SK-N-SH (cell line): ENCODE measurements around the gene MRAP. TPM values are rescaled to one million over a fixed set of nuclear protein-coding genes. Genes with fewer than 3 reads are reported as not detected.

Experiments used
- CTCF ChIA-PET: fragments of 300-600, 350-600 bp; formaldehyde crosslinking; extraction: SDS; loops from one replicate; lab custom pipeline; 2021; lab: Yijun Ruan, JAX
- POLR2A ChIA-PET: fragments of 350-600 bp; sonication (Branson Sonifier 250); formaldehyde crosslinking; extraction: SDS; loops from one replicate; lab custom pipeline; 2020; ENCODE audit warnings: antibody characterized with exemption, inconsistent platforms; lab: Yijun Ruan, JAX
- DNase-seq: peaks from one replicate; pipeline ENCODE4 v3.0.0; 2012
- H2AFZ ChIP-seq: fragments of 200-600 bp; sonication (generic); 2 replicates; pipeline ENCODE4 v1.8.1; 2016; ENCODE audit warnings: antibody characterized with exemption, mild to moderate bottlenecking, low read depth
- H3F3A ChIP-seq: fragments of 200-600 bp; sonication (generic); replicated peaks from 2 replicates; pipeline ENCODE3; 2016; ENCODE audit warnings: antibody characterized with exemption, mild to moderate bottlenecking; ENCODE audit not compliant: insufficient read depth
- H3K27ac ChIP-seq, 2 experiments: fragments of 200-500 bp in 1 of 2; fragments of 200-600 bp in 1 of 2; sonication (Bioruptor generic) in 1 of 2; sonication (generic), shearing (Covaris generic) in 1 of 2; 2 replicates each; pipeline versions ENCODE4 v1.5.1 to v1.6.1; 2014 to 2016; ENCODE audit warnings: low read depth in 2 of 2, inconsistent platforms in 1 of 2, low read length in 1 of 2, mild to moderate bottlenecking in 1 of 2, mixed read lengths in 1 of 2
- H3K27me3 ChIP-seq: fragments of 200-600 bp; sonication (generic), shearing (Covaris generic); 2 replicates; pipeline ENCODE4 v1.6.1; 2016; ENCODE audit warnings: mixed run types; ENCODE audit not compliant: insufficient read depth
- H3K36me3 ChIP-seq, 2 experiments: fragments of 200-500 bp in 1 of 2; fragments of 200-600 bp in 1 of 2; sonication (Bioruptor generic) in 1 of 2; sonication (generic) in 1 of 2; replicated peaks in 1 of 2; 2 replicates each; pipeline versions ENCODE3 to v1.5.1; 2014 to 2016; ENCODE audit warnings: low read length in 1 of 2, mild to moderate bottlenecking in 1 of 2; ENCODE audit not compliant: insufficient read depth in 2 of 2, control insufficient read depth in 1 of 2
- H3K4me1 ChIP-seq, 2 experiments: fragments of 200-500 bp in 1 of 2; fragments of 200-600 bp in 1 of 2; sonication (Bioruptor generic) in 1 of 2; sonication (generic), shearing (Covaris generic) in 1 of 2; 2 replicates each; pipeline versions ENCODE4 v1.5.1 to v1.6.1; 2014 to 2016; ENCODE audit warnings: low read depth in 1 of 2, low read length in 1 of 2, mixed run types in 1 of 2; ENCODE audit not compliant: insufficient read depth in 2 of 2, control insufficient read depth in 1 of 2
- H3K4me2 ChIP-seq: fragments of 200-600 bp; sonication (generic), shearing (Covaris generic); 2 replicates; pipeline ENCODE4 v1.6.1; 2017; ENCODE audit warnings: mixed run types
- H3K4me3 ChIP-seq, 2 experiments: fragments of 200-500 bp in 1 of 2; fragments of 200-600 bp in 1 of 2; sonication (Bioruptor generic) in 1 of 2; sonication (generic), shearing (Covaris generic) in 1 of 2; 2 replicates each; pipeline versions ENCODE4 v1.5.1 to v1.8.1; 2014 to 2016; ENCODE audit warnings: low read depth in 2 of 2, inconsistent platforms in 1 of 2, low read length in 1 of 2, mild to moderate bottlenecking in 1 of 2, mixed read lengths in 1 of 2, moderate library complexity in 1 of 2
- H3K79me2 ChIP-seq: fragments of 200-600 bp; sonication (generic); 2 replicates; pipeline ENCODE4 v1.8.1; 2017; ENCODE audit warnings: mild to moderate bottlenecking; ENCODE audit not compliant: insufficient read depth
- H3K9ac ChIP-seq: fragments of 200-600 bp; sonication (generic); 2 replicates; pipeline ENCODE4 v1.6.1; 2017; ENCODE audit warnings: mixed run types
- H3K9me2 ChIP-seq: fragments of 200-600 bp; sonication (generic); 2 replicates; pipeline ENCODE4 v1.6.1; 2017; ENCODE audit warnings: mixed run types
- H3K9me3 ChIP-seq: fragments of 200-600 bp; sonication (generic); 2 replicates; pipeline ENCODE4 v1.6.1; 2017; ENCODE audit warnings: mixed run types, mild to moderate bottlenecking, moderate library complexity
- H4K20me1 ChIP-seq: fragments of 200-600 bp; sonication (generic); 2 replicates; pipeline ENCODE4 v1.6.1; 2017; ENCODE audit warnings: mild to moderate bottlenecking, mixed run types; ENCODE audit not compliant: insufficient read depth
- CHD2 ChIP-seq: fragments of 150-350 bp; IDR thresholded peaks from 2 replicates; pipeline ENCODE4 v1.6.1; 2018; ENCODE audit warnings: low read length; ENCODE audit not compliant: partially characterized antibody
- EZH2phosphoT487 ChIP-seq: fragments of 200-600 bp; sonication (generic); IDR thresholded peaks from 2 replicates; pipeline ENCODE4 v1.6.1; 2017; ENCODE audit warnings: low read depth, mixed run types, mild to moderate bottlenecking, antibody characterized with exemption, moderate library complexity, borderline replicate concordance
- GATA2 ChIP-seq: sonication (generic); formaldehyde crosslinking; IDR thresholded peaks from 2 replicates; pipeline ENCODE4 v1.5.0; 2020; ENCODE audit warnings: mild to moderate bottlenecking, missing genetic modification reagents
- MAX ChIP-seq: IDR thresholded peaks from 2 replicates; pipeline ENCODE4 v1.4.0; 2012; ENCODE audit warnings: low read depth
- MXI1 ChIP-seq: IDR thresholded peaks from 2 replicates; pipeline ENCODE4 v1.6.1; 2012; ENCODE audit warnings: mild to moderate bottlenecking, low read depth, low read length, improper control_type of control experiment
- NFIC ChIP-seq: IDR thresholded peaks from 2 replicates; pipeline ENCODE4 v1.4.0; 2012; ENCODE audit warnings: borderline replicate concordance
- NRF1 ChIP-seq: IDR thresholded peaks from 2 replicates; pipeline ENCODE4 v1.6.1; 2012; ENCODE audit warnings: low read depth, mild to moderate bottlenecking, low read length
- RAD21 ChIP-seq: IDR thresholded peaks from 2 replicates; pipeline ENCODE4 v1.6.1; 2012; ENCODE audit warnings: mild to moderate bottlenecking, low read length
- RCOR1 ChIP-seq: fragments of 150-350 bp; IDR thresholded peaks from 2 replicates; pipeline ENCODE4 v1.6.1; 2017; ENCODE audit warnings: antibody characterized with exemption, low read length
- RFX5 ChIP-seq: IDR thresholded peaks from 2 replicates; pipeline ENCODE4 v1.6.1; 2012; ENCODE audit warnings: mild to moderate bottlenecking, improper control_type of control experiment, low read length
- RXRA ChIP-seq: IDR thresholded peaks from 2 replicates; pipeline ENCODE4 v1.4.0; 2012; ENCODE audit warnings: low read depth, mild to moderate bottlenecking, borderline replicate concordance
- SIN3A ChIP-seq: IDR thresholded peaks from 2 replicates; pipeline ENCODE4 v1.6.1; 2012; ENCODE audit warnings: low read depth, mild to moderate bottlenecking, low read length, moderate library complexity, borderline replicate concordance
- TEAD4 ChIP-seq: IDR thresholded peaks from 2 replicates; pipeline ENCODE4 v1.4.0; 2012; ENCODE audit warnings: mild to moderate bottlenecking, borderline replicate concordance; ENCODE audit not compliant: insufficient read depth
- WGBS: methylation state at CpG from one replicate; pipeline ENCODE4 v1.1.6; 2017; ENCODE audit warnings: low lambda C conversion rate; 5-methylcytosine and 5-hydroxymethylcytosine counted together
- polyA plus RNA-seq, 3 experiments: library from polyadenylated mRNA; depleted of rRNA; stranded (reverse); fragments of >200 nt; gene quantifications; 2 replicates each; pipeline ENCODE4 v1.2.3, GENCODE V29; 2012
- TF ChIP-seq, protein P1 (sequence below): fragments of 200-600 bp; sonication (generic); IDR thresholded peaks from 2 replicates; pipeline ENCODE4 v1.6.1; 2017; ENCODE audit warnings: antibody characterized with exemption, mild to moderate bottlenecking, moderate library complexity
- TF ChIP-seq, protein P2 (sequence below): fragments of 150-350 bp; IDR thresholded peaks from 2 replicates; pipeline ENCODE4 v1.6.1; 2017; ENCODE audit warnings: antibody characterized with exemption, low read length, low read depth, borderline replicate concordance
- TF ChIP-seq, protein P3 (sequence below): fragments of 150-350 bp; IDR thresholded peaks from 2 replicates; pipeline ENCODE4 v1.6.1; 2016; ENCODE audit warnings: mild to moderate bottlenecking, low read depth, low read length

Gene MRAP
- polyA plus RNA-seq, 1 of the 3 experiments (the other 2 are of a cell fraction), result not detected

DNA sequence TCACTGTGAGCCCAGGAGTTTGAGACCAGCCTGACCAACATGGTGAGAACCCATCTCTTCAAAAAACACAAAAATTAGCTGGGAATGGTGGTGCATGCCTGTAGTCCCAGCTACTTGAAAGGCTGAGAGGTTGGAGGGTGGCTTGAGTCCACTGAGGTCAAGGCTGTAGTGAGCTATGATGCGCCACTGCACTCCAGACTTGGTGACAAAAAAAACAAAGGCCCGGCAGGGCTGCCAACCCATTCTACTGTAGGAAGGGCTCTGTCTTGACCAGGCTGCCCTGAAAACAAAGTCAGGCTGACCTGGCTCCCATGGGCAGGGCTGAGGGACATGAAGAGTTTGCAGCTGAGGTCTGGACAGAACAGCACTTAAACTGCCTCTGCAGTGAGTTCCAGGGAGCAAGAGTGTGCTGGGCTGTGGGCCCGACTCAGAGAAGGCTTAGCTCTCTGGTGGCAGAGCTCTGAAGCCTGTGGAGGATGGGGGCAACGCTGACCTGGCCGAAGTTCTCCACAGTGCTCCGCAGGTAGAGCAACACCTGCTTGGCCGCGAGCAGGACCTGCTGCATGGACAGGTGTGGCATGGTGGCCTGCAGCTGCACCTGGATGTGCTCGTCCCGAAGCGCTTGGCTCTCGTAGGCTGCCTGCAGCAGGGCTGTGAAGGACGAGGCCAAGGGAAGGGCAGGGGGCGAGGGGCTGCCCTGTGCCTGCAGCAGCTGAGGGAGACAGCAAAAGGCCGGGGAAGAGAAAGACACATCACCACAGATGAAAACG lies 51.7 kb downstream of the MRAP start:
- Histone ChIP-seq H3K36me3 (peaks cover 64 to 97% of the 10 kb centered on the region in 2 experiments), H3K4me3 (no peak overlapping the region), H3K79me2 (peaks cover 14% of the 10 kb centered on the region; the same call in 1 of the 2 replicates), H3K9me3 (no peaks in the 10 kb centered on the region), H3K9me2 (no peaks in the 10 kb centered on the region), H3K27me3 (no peaks in the 10 kb centered on the region), H2AFZ (no peak overlapping the region), H3F3A (no peaks in the 10 kb centered on the region), H3K4me1 (peaks cover 0 to 10% of the 10 kb centered on the region in 2 experiments; a peak in 1 of 4 replicates)
- ChIA-PET POLR2A (no interaction called here), CTCF (interaction anchor here (0.5 to 1.3 kb wide), 2 partner anchors 21 to 565 kb away, joined by 3 read pairs; no protein-coding TSS in a partner anchor)
- 88% methylated on average over 6 of the region's 16 CpGs for WGBS
- TF ChIP-seq SIN3A (no peak), EZH2phosphoT487 (no peak), CHD2 (no peak), RAD21 (no peak), MXI1 (no peak), RCOR1 (no peak), NFIC (no peak), GATA2 (CRISPR knock-in tag) (no peak), MAX (no peak), TEAD4 (no peak), NRF1 (no peak), RFX5 (no peak), RXRA (no peak)
- TF ChIP-seq, protein P1, sequence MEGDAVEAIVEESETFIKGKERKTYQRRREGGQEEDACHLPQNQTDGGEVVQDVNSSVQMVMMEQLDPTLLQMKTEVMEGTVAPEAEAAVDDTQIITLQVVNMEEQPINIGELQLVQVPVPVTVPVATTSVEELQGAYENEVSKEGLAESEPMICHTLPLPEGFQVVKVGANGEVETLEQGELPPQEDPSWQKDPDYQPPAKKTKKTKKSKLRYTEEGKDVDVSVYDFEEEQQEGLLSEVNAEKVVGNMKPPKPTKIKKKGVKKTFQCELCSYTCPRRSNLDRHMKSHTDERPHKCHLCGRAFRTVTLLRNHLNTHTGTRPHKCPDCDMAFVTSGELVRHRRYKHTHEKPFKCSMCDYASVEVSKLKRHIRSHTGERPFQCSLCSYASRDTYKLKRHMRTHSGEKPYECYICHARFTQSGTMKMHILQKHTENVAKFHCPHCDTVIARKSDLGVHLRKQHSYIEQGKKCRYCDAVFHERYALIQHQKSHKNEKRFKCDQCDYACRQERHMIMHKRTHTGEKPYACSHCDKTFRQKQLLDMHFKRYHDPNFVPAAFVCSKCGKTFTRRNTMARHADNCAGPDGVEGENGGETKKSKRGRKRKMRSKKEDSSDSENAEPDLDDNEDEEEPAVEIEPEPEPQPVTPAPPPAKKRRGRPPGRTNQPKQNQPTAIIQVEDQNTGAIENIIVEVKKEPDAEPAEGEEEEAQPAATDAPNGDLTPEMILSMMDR, result no peak
- TF ChIP-seq, protein P2, sequence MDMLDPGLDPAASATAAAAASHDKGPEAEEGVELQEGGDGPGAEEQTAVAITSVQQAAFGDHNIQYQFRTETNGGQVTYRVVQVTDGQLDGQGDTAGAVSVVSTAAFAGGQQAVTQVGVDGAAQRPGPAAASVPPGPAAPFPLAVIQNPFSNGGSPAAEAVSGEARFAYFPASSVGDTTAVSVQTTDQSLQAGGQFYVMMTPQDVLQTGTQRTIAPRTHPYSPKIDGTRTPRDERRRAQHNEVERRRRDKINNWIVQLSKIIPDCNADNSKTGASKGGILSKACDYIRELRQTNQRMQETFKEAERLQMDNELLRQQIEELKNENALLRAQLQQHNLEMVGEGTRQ, result no peak
- TF ChIP-seq, protein P3, sequence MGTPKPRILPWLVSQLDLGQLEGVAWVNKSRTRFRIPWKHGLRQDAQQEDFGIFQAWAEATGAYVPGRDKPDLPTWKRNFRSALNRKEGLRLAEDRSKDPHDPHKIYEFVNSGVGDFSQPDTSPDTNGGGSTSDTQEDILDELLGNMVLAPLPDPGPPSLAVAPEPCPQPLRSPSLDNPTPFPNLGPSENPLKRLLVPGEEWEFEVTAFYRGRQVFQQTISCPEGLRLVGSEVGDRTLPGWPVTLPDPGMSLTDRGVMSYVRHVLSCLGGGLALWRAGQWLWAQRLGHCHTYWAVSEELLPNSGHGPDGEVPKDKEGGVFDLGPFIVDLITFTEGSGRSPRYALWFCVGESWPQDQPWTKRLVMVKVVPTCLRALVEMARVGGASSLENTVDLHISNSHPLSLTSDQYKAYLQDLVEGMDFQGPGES, result no peak
- TF ChIP-seq, all 33 proteins: peak for 0
- no peak overlapping the region for H3K27ac ChIP-seq
- no peak overlapping the region for H3K4me2 ChIP-seq
- H4K20me1 ChIP-seq, result no peaks in the 10 kb centered on the region
- H3K9ac ChIP-seq, result no peak overlapping the region
- no peak for DNase-seq
